Endodermal cell (in vitro differentiated cells): ENCODE measurements around the gene IPCEF1. TPM values are rescaled to one million over a fixed set of nuclear protein-coding genes. Genes with fewer than 3 reads are reported as not detected.

Experiments used
- DNase-seq: peaks from one replicate; pipeline ENCODE4 v3.0.0-alpha.2; 2017
- H3K27ac ChIP-seq: 2 replicates; pipeline ENCODE4 v1.5.1; 2013; ENCODE audit warnings: mild to moderate bottlenecking, low read depth, low read length, moderate library complexity
- H3K27me3 ChIP-seq: 2 replicates; pipeline ENCODE4 v1.6.1; 2013; ENCODE audit warnings: mild to moderate bottlenecking, low read length, moderate library complexity; ENCODE audit not compliant: insufficient read depth, control insufficient read depth, poor library complexity, severe bottlenecking
- H3K36me3 ChIP-seq: 2 replicates; pipeline ENCODE4 v1.7.0; 2013; ENCODE audit warnings: mild to moderate bottlenecking, low read length, moderate library complexity; ENCODE audit not compliant: control insufficient read depth, insufficient read depth
- H3K4me1 ChIP-seq: one replicate; pipeline ENCODE4 v1.7.0; 2013; ENCODE audit warnings: low read length; ENCODE audit not compliant: control insufficient read depth, insufficient read depth
- H3K4me3 ChIP-seq: 2 replicates; pipeline ENCODE4 v1.5.1; 2013; ENCODE audit warnings: mild to moderate bottlenecking, low read length, moderate library complexity
- H3K9ac ChIP-seq: 2 replicates; pipeline ENCODE4 v1.6.1; 2013; ENCODE audit warnings: mild to moderate bottlenecking, low read length, moderate library complexity; ENCODE audit not compliant: poor library complexity, severe bottlenecking; ENCODE audit errors: extremely low read depth
- H3K9me3 ChIP-seq: 2 replicates; pipeline ENCODE4 v1.6.1; 2013; ENCODE audit warnings: mild to moderate bottlenecking, low read length, moderate library complexity; ENCODE audit not compliant: control insufficient read depth
- H3K27ac Mint-ChIP-seq: 2 replicates; pipeline ENCODE4 v1.8.0; 2020; ENCODE audit warnings: mixed read lengths
- H3K27me3 Mint-ChIP-seq: 2 replicates; pipeline ENCODE4 v1.8.0; 2021; ENCODE audit warnings: mild to moderate bottlenecking, mixed read lengths; ENCODE audit not compliant: insufficient read depth
- H3K36me3 Mint-ChIP-seq: 2 replicates; pipeline ENCODE4 v1.8.0; 2020; ENCODE audit warnings: low read depth, mixed read lengths
- H3K4me1 Mint-ChIP-seq: 2 replicates; pipeline ENCODE4 v1.8.0; 2020; ENCODE audit warnings: mixed read lengths
- H3K4me3 Mint-ChIP-seq: 2 replicates; pipeline ENCODE4 v1.8.0; 2020; ENCODE audit warnings: mild to moderate bottlenecking, moderate library complexity, mixed read lengths
- H3K9me3 Mint-ChIP-seq: 2 replicates; pipeline ENCODE4 v1.8.0; 2020; ENCODE audit warnings: mild to moderate bottlenecking, mixed read lengths
- CTCF ChIP-seq: fragments of 200-600 bp; sonication (generic); conservative IDR thresholded peaks from 2 replicates; pipeline ENCODE4 v1.5.0; 2021; ENCODE audit warnings: antibody characterized with exemption, mild to moderate bottlenecking
- whole genome bisulfite sequencing, 2 experiments: methylation state at CpG; one replicate each; pipeline versions ENCODE4 v1.1.5 to v1.1.7; 2013; ENCODE audit warnings: missing lambda C conversion rate in 2 of 2, mixed read lengths in 1 of 2; ENCODE audit not compliant: insufficient coverage in 1 of 2, insufficient read length in 1 of 2; 5-methylcytosine and 5-hydroxymethylcytosine counted together
- total RNA-seq, 2 donors: library from RNA; stranded (reverse); fragmentation: NEBNext Ultra II Directional in 1 of 2; extraction: Animal tissue kit (Norgen Biotek cat#: 25700) in 1 of 2; gene quantifications; 2 replicates in 1 of 2; 3 replicates in 1 of 2; pipeline ENCODE4 v1.2.1, GENCODE V29; 2021

Gene IPCEF1
- total RNA-seq, 2 donors from 2014 or later, result 2.2 to 2.8 TPM

- peaks cover 4% of the 10 kb centered on the region for H3K9me3 Mint-ChIP-seq
- H3K27ac Mint-ChIP-seq, result no peak overlapping the region
- H3K27me3 Mint-ChIP-seq, result no peaks in the 10 kb centered on the region
- DNase-seq, result no peak
- H3K27ac ChIP-seq, result no peak overlapping the region
- no peak overlapping the region for H3K9ac ChIP-seq
- 95 to 100% methylated on average over 8 to 9 of the region's 9 CpGs for WGBS, 2 experiments
- H3K9me3 ChIP-seq, result no peaks in the 10 kb centered on the region
- no peaks in the 10 kb centered on the region for H3K27me3 ChIP-seq
- H3K4me1 ChIP-seq, result no peaks in the 10 kb centered on the region
- no peaks in the 10 kb centered on the region for H3K4me1 Mint-ChIP-seq
- H3K4me3 ChIP-seq, result no peak overlapping the region
- TF ChIP-seq CTCF, result no peak
- H3K4me3 Mint-ChIP-seq, result no peak overlapping the region
- H3K36me3 Mint-ChIP-seq, result peaks cover 10% of the 10 kb centered on the region
- H3K36me3 ChIP-seq, result peaks cover 14% of the 10 kb centered on the region
These were observed 41.0 kb upstream of the IPCEF1 start for GRCh38 chr6:154397491-154398195.

- H3K9ac ChIP-seq, result no peak overlapping the region
- no peak for DNase-seq
- no peak overlapping the region for H3K4me3 ChIP-seq
- Mint-ChIP-seq H3K27me3 (no peaks in the 10 kb centered on the region), H3K9me3 (no peaks in the 10 kb centered on the region), H3K27ac (no peak overlapping the region), H3K4me3 (no peak overlapping the region), H3K36me3 (peaks cover 2% of the 10 kb centered on the region), H3K4me1 (no peaks in the 10 kb centered on the region)
- no peak for TF ChIP-seq CTCF
- WGBS, 2 experiments, result 92 to 96% methylated on average over 6 of the region's 6 CpGs
- no peaks in the 10 kb centered on the region for H3K4me1 ChIP-seq
- H3K9me3 ChIP-seq, result no peaks in the 10 kb centered on the region
- H3K36me3 ChIP-seq, result peaks cover under 1% of the 10 kb centered on the region
- no peaks in the 10 kb centered on the region for H3K27me3 ChIP-seq
- no peak overlapping the region for H3K27ac ChIP-seq
These were observed 39.3 kb upstream of the IPCEF1 start for GRCh38 chr6:154395878-154396277.

DNA sequence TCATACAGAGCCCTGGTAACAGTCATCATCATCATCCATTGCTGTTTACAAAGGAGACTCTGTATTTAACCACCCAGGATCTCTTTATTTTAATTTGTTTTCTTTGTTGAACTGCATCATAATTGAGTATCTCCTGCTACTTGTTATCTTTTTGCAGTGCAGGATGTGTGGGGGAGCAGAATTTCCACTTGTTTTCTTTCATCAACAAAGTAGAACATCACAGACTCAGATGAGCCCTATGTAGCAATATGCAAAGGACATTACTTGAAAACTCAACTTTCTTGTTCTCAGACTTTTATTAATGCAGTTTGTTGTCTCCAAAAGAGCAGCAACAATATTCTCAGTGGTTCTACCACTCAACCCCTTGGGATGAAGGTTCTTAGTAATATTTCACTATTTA lies 38.7 kb upstream of the IPCEF1 start:
- no peak overlapping the region for H3K9ac ChIP-seq
- no peak overlapping the region for H3K27ac Mint-ChIP-seq
- TF ChIP-seq CTCF, result no peak
- no peak overlapping the region for H3K27ac ChIP-seq
- H3K4me1 Mint-ChIP-seq, result no peaks in the 10 kb centered on the region
- H3K9me3 Mint-ChIP-seq, result no peaks in the 10 kb centered on the region
- peaks cover 2% of the 10 kb centered on the region for H3K36me3 Mint-ChIP-seq
- no peak for DNase-seq
- no peak overlapping the region for H3K4me3 Mint-ChIP-seq
- no peaks in the 10 kb centered on the region for H3K4me1 ChIP-seq
- H3K36me3 ChIP-seq, result no peaks in the 10 kb centered on the region
- no peaks in the 10 kb centered on the region for H3K27me3 Mint-ChIP-seq
- no peak overlapping the region for H3K4me3 ChIP-seq
- H3K27me3 ChIP-seq, result no peaks in the 10 kb centered on the region
- no peaks in the 10 kb centered on the region for H3K9me3 ChIP-seq
